ENCODE measurements around the gene XPR1.

DNA sequence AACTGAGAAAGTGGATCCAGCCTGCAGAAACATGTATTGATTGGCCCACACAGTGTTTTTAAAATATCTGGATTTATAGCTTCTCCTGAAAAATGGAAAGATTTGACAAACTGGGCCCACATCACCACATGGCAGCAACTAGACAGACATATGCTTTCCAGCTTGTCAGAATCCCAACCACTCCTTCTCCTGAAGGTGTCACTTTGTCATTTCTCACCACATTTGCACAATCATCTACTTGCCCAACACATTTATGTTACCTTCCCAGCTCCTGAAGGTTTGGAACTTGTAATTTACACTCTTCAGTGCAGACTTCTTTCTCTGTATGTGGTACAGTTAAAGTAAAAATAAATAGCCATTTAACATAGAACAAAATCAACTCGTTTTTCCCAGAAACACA, 154.8 kb downstream of the XPR1 start:
- TF ChIP-seq, protein P1, sequence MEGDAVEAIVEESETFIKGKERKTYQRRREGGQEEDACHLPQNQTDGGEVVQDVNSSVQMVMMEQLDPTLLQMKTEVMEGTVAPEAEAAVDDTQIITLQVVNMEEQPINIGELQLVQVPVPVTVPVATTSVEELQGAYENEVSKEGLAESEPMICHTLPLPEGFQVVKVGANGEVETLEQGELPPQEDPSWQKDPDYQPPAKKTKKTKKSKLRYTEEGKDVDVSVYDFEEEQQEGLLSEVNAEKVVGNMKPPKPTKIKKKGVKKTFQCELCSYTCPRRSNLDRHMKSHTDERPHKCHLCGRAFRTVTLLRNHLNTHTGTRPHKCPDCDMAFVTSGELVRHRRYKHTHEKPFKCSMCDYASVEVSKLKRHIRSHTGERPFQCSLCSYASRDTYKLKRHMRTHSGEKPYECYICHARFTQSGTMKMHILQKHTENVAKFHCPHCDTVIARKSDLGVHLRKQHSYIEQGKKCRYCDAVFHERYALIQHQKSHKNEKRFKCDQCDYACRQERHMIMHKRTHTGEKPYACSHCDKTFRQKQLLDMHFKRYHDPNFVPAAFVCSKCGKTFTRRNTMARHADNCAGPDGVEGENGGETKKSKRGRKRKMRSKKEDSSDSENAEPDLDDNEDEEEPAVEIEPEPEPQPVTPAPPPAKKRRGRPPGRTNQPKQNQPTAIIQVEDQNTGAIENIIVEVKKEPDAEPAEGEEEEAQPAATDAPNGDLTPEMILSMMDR (IDR thresholded peaks at IDR 0.05; ENCODE audit: insufficient read depth, low read depth, low read length): no peak
- no peak for TF ChIP-seq EZH2 (IDR thresholded peaks at IDR 0.05; ENCODE audit: insufficient read depth, low read length)
